Adrenal gland (tissue), 12 donors: ENCODE data around the gene SPACA4. TPM values are rescaled to one million over a fixed set of nuclear protein-coding genes. Genes with fewer than 3 reads are reported as not detected.

Source experiments
- DNase-seq, 7 donors: peaks; one replicate each; pipeline ENCODE4 v3.0.0-alpha.2; 2019 to 2020
- H3K27ac ChIP-seq, 5 donors: fragments of 200-600 bp; sonication (generic) in 4 of 5; 1 replicate in 3 of 5; 2 replicates in 2 of 5; pipeline versions ENCODE4 v1.5.1 to v1.8.0; 2016 to 2020; ENCODE audit warnings: mild to moderate bottlenecking in 1 of 5
- H3K27me3 ChIP-seq: fragments of 200-600 bp; 2 replicates; pipeline ENCODE4 v1.8.0; 2021
- H3K36me3 ChIP-seq, 2 donors: fragments of 200-600 bp; replicated peaks in 1 of 2; 1 replicate in 1 of 2; 2 replicates in 1 of 2; pipeline versions ENCODE4 v1.5.1 to v1.8.0; 2018 to 2022
- H3K4me1 ChIP-seq, 2 donors: fragments of 200-600 bp; replicated peaks in 1 of 2; 1 replicate in 1 of 2; 2 replicates in 1 of 2; pipeline versions ENCODE4 v1.5.1 to v1.8.0; 2018 to 2021
- H3K4me3 ChIP-seq, 4 donors: fragments of 200-600 bp; sonication (generic) in 3 of 4; one replicate each; pipeline ENCODE4 v1.5.1; 2016 to 2018
- H3K9me3 ChIP-seq, 3 donors: fragments of 200-600 bp; sonication (generic) in 1 of 3; replicated peaks in 1 of 3; 1 replicate in 2 of 3; 2 replicates in 1 of 3; pipeline versions ENCODE4 v1.5.1 to v1.8.0; 2016 to 2021
- CTCF ChIP-seq, 6 experiments: fragments of 450-650 bp in 4 of 6; fragments of 200-600 bp in 2 of 6; sonication (generic) in 1 of 6; IDR thresholded peaks; 1 replicate in 5 of 6; 2 replicates in 1 of 6; pipeline versions ENCODE4 v1.5.1 to v1.8.0; 2016 to 2021; ENCODE audit warnings: antibody characterized with exemption in 6 of 6, mild to moderate bottlenecking in 2 of 6, moderate library complexity in 1 of 6
- POLR2A ChIP-seq, 2 donors: fragments of 450-650 bp; IDR thresholded peaks; one replicate each; pipeline ENCODE4 v1.6.1; 2017; ENCODE audit warnings: antibody characterized with exemption in 2 of 2, mild to moderate bottlenecking in 2 of 2, moderate library complexity in 1 of 2
- WGBS, 4 donors: extraction: QIAGEN DNeasy Blood & Tissue Kit in 2 of 4; methylation state at CpG; one replicate each; pipeline versions ENCODE4 v1.1.5 to v1.1.7; 2013 to 2017; 5-methylcytosine and 5-hydroxymethylcytosine counted together
- intact Hi-C, 2 donors: fragments of 100-400 bp; cut with DNase I; formaldehyde crosslinking; loops; one replicate each; pipeline versions ENCODE4 v1.14.1 to v1.15.0; 2022 to 2023
- polyA plus RNA-seq, 3 donors: library from polyadenylated mRNA; stranded (reverse); fragments of 200-250 nt in 2 of 3; fragments of 350-450 nt in 1 of 3; fragmentation: Illumina TruSeq in 1 of 3; extraction: RNeasy Lipid Tissue Mini Kit (QIAGEN cat#74804) in 1 of 3; gene quantifications; one replicate each; pipeline ENCODE4 v1.2.3, GENCODE V29; 2013 to 2014
- total RNA-seq, 9 donors: library from RNA; depleted of rRNA in 4 of 9; stranded (reverse); fragments of >200 nt in 4 of 9; fragments of 120-200 nt in 1 of 9; fragmentation: NEBNext Ultra II Directional in 1 of 9; extraction: Animal tissue kit (Norgen Biotek cat#: 25700) in 1 of 9; gene quantifications; one replicate each; pipeline versions ENCODE4 v1.1.0 to v1.2.4, GENCODE V29; 2013 to 2023
- donor health status: healthy with polysubstance abuse.
- donor health status: Bipolar disorder and iron deficiency.
- donor health status: DM: yes; HTN: yes; CAD: no.
- donor health status: DM: no; HTN: no; CAD: no.
- donor health status: DM: no; HTN: no; CAD: no.
- donor health status: DM: yes; HTN: yes; CAD: no.

Gene SPACA4
- total and polyA plus RNA-seq, 12 donors: not detected

GRCh38 chr19:48578891-48579290, 27.7 kb upstream of the SPACA4 start:
- H3K27ac ChIP-seq: no peak overlapping the region
- no peak overlapping the region for H3K4me3 ChIP-seq
- H3K27me3 ChIP-seq: no peaks in the 10 kb centered on the region
- no peaks in the 10 kb centered on the region for H3K36me3 ChIP-seq
- H3K9me3 ChIP-seq: no peaks in the 10 kb centered on the region
- WGBS, 4 donors: 34 to 51% (median 48%) methylated on average over 3 of the region's 3 CpGs
- H3K4me1 ChIP-seq: peaks cover 0 to under 1% of the 10 kb centered on the region in 2 donors
- intact Hi-C loops: no loop called here
- no peak for DNase-seq
- TF ChIP-seq POLR2A (IDR thresholded peaks at IDR 0.05) (no peak), CTCF (IDR thresholded peaks at IDR 0.05) (no peak)

GRCh38 chr19:48582168-48582567, 24.4 kb upstream of the SPACA4 start:
- TF ChIP-seq POLR2A (IDR thresholded peaks at IDR 0.05) (no peak), CTCF (IDR thresholded peaks at IDR 0.05) (no peak)
- intact Hi-C loops: loop anchor here (5.0 to 10.0 kb wide), 2 partner anchors 75 to 267 kb away; no protein-coding TSS in a partner anchor

GRCh38 chr19:48587387-48587786, 19.2 kb upstream of the SPACA4 start:
- Histone ChIP-seq H3K4me3 (no peak overlapping the region), H3K9me3 (no peaks in the 10 kb centered on the region), H3K36me3 (no peaks in the 10 kb centered on the region), H3K27ac (no peak overlapping the region), H3K27me3 (no peaks in the 10 kb centered on the region), H3K4me1 (peaks cover 0 to 12% of the 10 kb centered on the region in 2 donors)
- intact Hi-C loops: loop anchor here in 1 of 2 donors (5.0 to 10.0 kb wide), 2 partner anchors 80 to 273 kb away; no protein-coding TSS in a partner anchor
- no peak for TF ChIP-seq POLR2A (IDR thresholded peaks at IDR 0.05)
- no peak for TF ChIP-seq CTCF (IDR thresholded peaks at IDR 0.05)
- DNase-seq: no peak
- WGBS, 4 donors: 50 to 66% (median 62%) methylated on average over 1 to 3 of the region's 3 CpGs

More at GRCh38 chr19:48582168-48582567, 24.4 kb upstream of the SPACA4 start:
- H3K27me3 ChIP-seq: no peaks in the 10 kb centered on the region
- WGBS, 4 donors: 61 to 69% (median 66%) methylated on average over 2 of the region's 2 CpGs
- H3K9me3 ChIP-seq: no peaks in the 10 kb centered on the region
- no peak for DNase-seq
- peaks cover 0 to 4% of the 10 kb centered on the region in 2 donors for H3K4me1 ChIP-seq
- no peaks in the 10 kb centered on the region for H3K36me3 ChIP-seq
- no peak overlapping the region for H3K27ac ChIP-seq
- H3K4me3 ChIP-seq: no peak overlapping the region

- Histone ChIP-seq H3K4me1 (peaks cover 0 to 11% of the 10 kb centered on the region in 2 donors), H3K9me3 (no peaks in the 10 kb centered on the region), H3K4me3 (peak overlapping the region in 2 of 4 donors; percentile 17 to 46), H3K27ac (peak overlapping the region in 3 of 5 donors; percentile 5 to 73 (median 20)), H3K27me3 (no peaks in the 10 kb centered on the region), H3K36me3 (no peaks in the 10 kb centered on the region)
- TF ChIP-seq POLR2A (IDR thresholded peaks at IDR 0.05) (peak in 1 of 2 donors; percentile 14), CTCF (IDR thresholded peaks at IDR 0.05) (peak; percentile 85 to 97 (median 96))
- WGBS, 4 donors: 3 to 12% (median 5%) methylated on average over 12 to 36 of the region's 36 CpGs
- intact Hi-C loops: loop anchor here in 1 of 2 donors (5.0 to 10.0 kb wide), 2 partner anchors 82 to 274 kb away; no protein-coding TSS in a partner anchor
- DNase-seq: peak; percentile 88 to 95 (median 92)
These were observed 17.7 kb upstream of the SPACA4 start for GRCh38 chr19:48588670-48589401.
